Hepatocyte (in vitro differentiated cells): ENCODE data around the gene KSR1.

ENCODE experiments used
- CTCF ChIP-seq: fragments of 200-600 bp; sonication (generic); IDR thresholded peaks from 2 replicates; pipeline ENCODE4 v1.5.1; 2016; ENCODE audit warnings: antibody characterized with exemption, mild to moderate bottlenecking; ENCODE audit not compliant: poor library complexity
- EZH2 ChIP-seq: fragments of 200-600 bp; sonication (generic); IDR thresholded peaks from 2 replicates; pipeline ENCODE4 v1.6.1; 2016; ENCODE audit warnings: antibody characterized with exemption, mild to moderate bottlenecking, borderline replicate concordance
- EZH2phosphoT487 ChIP-seq: fragments of 200-600 bp; sonication (generic); IDR thresholded peaks from one replicate; pipeline ENCODE4 v1.6.1; 2018; ENCODE audit warnings: antibody characterized with exemption, mild to moderate bottlenecking, low read depth, moderate library complexity; ENCODE audit not compliant: unreplicated experiment, severe bottlenecking

DNA sequence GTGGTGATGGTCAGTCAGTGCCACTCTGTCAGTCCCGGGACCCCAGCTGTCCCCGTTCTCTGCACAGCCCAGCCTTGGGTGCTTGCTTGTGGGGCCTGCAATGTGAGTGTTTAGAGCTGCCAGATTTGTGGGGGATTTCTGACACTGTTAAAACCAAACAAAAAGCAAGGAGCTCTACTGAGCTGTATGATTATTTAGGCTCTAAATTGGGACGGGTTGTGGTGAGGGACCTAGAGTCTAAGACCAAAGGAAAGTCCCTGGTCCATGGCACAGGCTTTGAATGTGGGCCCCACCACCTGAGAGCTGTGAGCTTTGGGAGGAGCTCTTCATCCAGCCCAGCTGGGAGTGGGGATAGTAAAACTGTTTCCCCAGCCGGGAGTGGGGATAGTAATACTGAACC lies 63.3 kb downstream of the KSR1 start:
- no peak for TF ChIP-seq CTCF
- no peak for TF ChIP-seq EZH2phosphoT487
- no peak for TF ChIP-seq EZH2
